ENCODE results near the gene SECISBP2.

DNA sequence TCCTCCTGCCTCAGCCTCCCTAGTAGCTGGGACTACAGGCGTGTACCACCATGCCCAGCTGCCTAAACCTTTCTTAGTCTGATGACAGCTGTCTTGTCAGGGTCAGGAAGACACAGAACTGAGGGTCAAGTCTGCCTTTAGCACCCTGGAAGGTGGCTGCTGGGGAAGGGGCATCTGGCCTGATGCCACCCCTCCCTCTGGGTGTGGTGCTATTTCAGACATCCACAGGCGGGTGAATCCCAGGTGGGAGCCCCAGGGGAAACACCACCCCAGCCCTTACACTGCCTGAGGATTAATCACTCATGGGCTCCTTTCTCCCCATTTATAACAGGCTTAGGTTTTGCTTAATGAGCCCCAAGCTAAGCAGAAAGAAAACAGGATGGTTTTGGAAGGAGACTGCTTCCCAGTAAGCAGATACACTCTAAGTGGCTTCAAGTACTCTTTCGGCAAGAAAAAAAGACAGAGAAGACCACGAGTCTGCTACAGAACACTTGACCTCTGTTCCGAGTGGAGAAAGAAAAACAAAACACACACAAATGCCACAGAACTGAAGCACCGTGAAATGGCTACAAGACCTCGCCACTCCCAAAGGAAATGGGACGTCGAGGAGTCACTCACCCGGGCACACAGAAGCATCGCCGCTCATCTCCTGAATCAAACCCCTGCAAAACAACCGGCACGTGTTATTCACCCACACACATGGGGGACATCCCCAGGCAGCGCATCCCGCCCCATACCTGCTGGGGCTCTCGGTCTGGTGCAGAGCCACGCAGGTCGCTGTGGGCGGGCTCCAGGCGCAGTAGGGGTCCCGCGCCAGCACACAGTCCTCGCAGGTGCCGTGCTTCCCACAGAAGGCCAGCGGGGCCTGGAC is 62.4 kb downstream of the SECISBP2 start:
- no peak for TF ChIP-seq POLR2A (IDR thresholded peaks at IDR 0.05)
- TF ChIP-seq, protein P1, sequence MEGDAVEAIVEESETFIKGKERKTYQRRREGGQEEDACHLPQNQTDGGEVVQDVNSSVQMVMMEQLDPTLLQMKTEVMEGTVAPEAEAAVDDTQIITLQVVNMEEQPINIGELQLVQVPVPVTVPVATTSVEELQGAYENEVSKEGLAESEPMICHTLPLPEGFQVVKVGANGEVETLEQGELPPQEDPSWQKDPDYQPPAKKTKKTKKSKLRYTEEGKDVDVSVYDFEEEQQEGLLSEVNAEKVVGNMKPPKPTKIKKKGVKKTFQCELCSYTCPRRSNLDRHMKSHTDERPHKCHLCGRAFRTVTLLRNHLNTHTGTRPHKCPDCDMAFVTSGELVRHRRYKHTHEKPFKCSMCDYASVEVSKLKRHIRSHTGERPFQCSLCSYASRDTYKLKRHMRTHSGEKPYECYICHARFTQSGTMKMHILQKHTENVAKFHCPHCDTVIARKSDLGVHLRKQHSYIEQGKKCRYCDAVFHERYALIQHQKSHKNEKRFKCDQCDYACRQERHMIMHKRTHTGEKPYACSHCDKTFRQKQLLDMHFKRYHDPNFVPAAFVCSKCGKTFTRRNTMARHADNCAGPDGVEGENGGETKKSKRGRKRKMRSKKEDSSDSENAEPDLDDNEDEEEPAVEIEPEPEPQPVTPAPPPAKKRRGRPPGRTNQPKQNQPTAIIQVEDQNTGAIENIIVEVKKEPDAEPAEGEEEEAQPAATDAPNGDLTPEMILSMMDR (IDR thresholded peaks at IDR 0.05) = no peak

Data from ovary (tissue), 3 donors.